ENCODE data around the gene BEGAIN. TPM values are rescaled to one million over a fixed set of nuclear protein-coding genes. Genes with fewer than 3 reads are reported as not detected.

BEGAIN gene
- total RNA-seq, 2 donors from 2014 or later = 0.74 to 0.99 TPM

- H3K9me3 ChIP-seq = no peaks in the 10 kb centered on the region
- DNase-seq = no peak
- no peaks in the 10 kb centered on the region for H3K27me3 ChIP-seq
- H3K9ac ChIP-seq (ENCODE audit: low read depth in 2 of 2, low read length in 2 of 2) = no peak overlapping the region
- no peak overlapping the region for H3K4me3 ChIP-seq
- H3K36me3 ChIP-seq = no peaks in the 10 kb centered on the region
- no peaks in the 10 kb centered on the region for H3K4me1 ChIP-seq
- TF ChIP-seq CTCF (IDR thresholded peaks at IDR 0.05) = no peak
- intact Hi-C loops (cut with DNase I) = no loop called here
- H3K27ac ChIP-seq = no peak overlapping the region
Measured at GRCh38 chr14:100602621-100603230, 15.5 kb upstream of the BEGAIN start.

GRCh38 chr14:100601914-100602313 lies 14.7 kb upstream of the BEGAIN start:
- Histone ChIP-seq H3K9me3 (no peaks in the 10 kb centered on the region), H3K27me3 (no peaks in the 10 kb centered on the region), H3K27ac (no peak overlapping the region), H3K9ac (ENCODE audit: low read depth in 2 of 2, low read length in 2 of 2) (no peak overlapping the region), H3K4me1 (no peaks in the 10 kb centered on the region), H3K4me3 (no peak overlapping the region), H3K36me3 (no peaks in the 10 kb centered on the region)
- DNase-seq = no peak
- intact Hi-C loops (cut with DNase I) = no loop called here
- TF ChIP-seq CTCF (IDR thresholded peaks at IDR 0.05) = no peak

GRCh38 chr14:100601064-100601463 lies 13.8 kb upstream of the BEGAIN start:
- intact Hi-C loops (cut with DNase I) = no loop called here
- DNase-seq = no peak

GRCh38 chr14:100599981-100600380 lies 12.8 kb upstream of the BEGAIN start:
- Histone ChIP-seq H3K4me3 (no peak overlapping the region), H3K9ac (ENCODE audit: low read depth in 2 of 2, low read length in 2 of 2) (no peak overlapping the region), H3K4me1 (no peaks in the 10 kb centered on the region), H3K36me3 (no peaks in the 10 kb centered on the region), H3K27ac (no peak overlapping the region), H3K27me3 (no peaks in the 10 kb centered on the region), H3K9me3 (no peaks in the 10 kb centered on the region)
- no peak for DNase-seq
- intact Hi-C loops (cut with DNase I) = no loop called here
- no peak for TF ChIP-seq CTCF (IDR thresholded peaks at IDR 0.05)

More at GRCh38 chr14:100601064-100601463, 13.8 kb upstream of the BEGAIN start:
- no peaks in the 10 kb centered on the region for H3K9me3 ChIP-seq
- H3K36me3 ChIP-seq = no peaks in the 10 kb centered on the region
- H3K9ac ChIP-seq (ENCODE audit: low read depth in 2 of 2, low read length in 2 of 2) = no peak overlapping the region
- no peak overlapping the region for H3K27ac ChIP-seq
- no peak overlapping the region for H3K4me3 ChIP-seq
- TF ChIP-seq CTCF (IDR thresholded peaks at IDR 0.05) = no peak
- H3K4me1 ChIP-seq = no peaks in the 10 kb centered on the region
- no peaks in the 10 kb centered on the region for H3K27me3 ChIP-seq

GRCh38 chr14:100594625-100594951 lies 7.4 kb upstream of the BEGAIN start:
- no peak for DNase-seq
- H3K27me3 ChIP-seq = peaks cover 3% of the 10 kb centered on the region
- H3K4me1 ChIP-seq = no peaks in the 10 kb centered on the region
- H3K4me3 ChIP-seq = no peak overlapping the region
- H3K36me3 ChIP-seq = no peaks in the 10 kb centered on the region
- H3K27ac ChIP-seq = no peak overlapping the region
- intact Hi-C loops (cut with DNase I) = no loop called here
- no peak for TF ChIP-seq CTCF (IDR thresholded peaks at IDR 0.05)
- no peaks in the 10 kb centered on the region for H3K9me3 ChIP-seq
- H3K9ac ChIP-seq (ENCODE audit: low read depth in 2 of 2, low read length in 2 of 2) = peak overlapping the region in 1 of 2 donors; percentile 24
